GM19238 (cell line): ENCODE data around the gene SLC29A4.
"Not testable (repeated sequence)": the region's sequence is repeated elsewhere in the genome, so short reads cannot be mapped to it uniquely, and the experiment has no call there.

Experiments
- DNase-seq: peaks from one replicate; pipeline ENCODE4 v3.0.0; 2011; ENCODE audit warnings: low spot score; ENCODE audit not compliant: insufficient read length

The SLC29A4 gene

DNA sequence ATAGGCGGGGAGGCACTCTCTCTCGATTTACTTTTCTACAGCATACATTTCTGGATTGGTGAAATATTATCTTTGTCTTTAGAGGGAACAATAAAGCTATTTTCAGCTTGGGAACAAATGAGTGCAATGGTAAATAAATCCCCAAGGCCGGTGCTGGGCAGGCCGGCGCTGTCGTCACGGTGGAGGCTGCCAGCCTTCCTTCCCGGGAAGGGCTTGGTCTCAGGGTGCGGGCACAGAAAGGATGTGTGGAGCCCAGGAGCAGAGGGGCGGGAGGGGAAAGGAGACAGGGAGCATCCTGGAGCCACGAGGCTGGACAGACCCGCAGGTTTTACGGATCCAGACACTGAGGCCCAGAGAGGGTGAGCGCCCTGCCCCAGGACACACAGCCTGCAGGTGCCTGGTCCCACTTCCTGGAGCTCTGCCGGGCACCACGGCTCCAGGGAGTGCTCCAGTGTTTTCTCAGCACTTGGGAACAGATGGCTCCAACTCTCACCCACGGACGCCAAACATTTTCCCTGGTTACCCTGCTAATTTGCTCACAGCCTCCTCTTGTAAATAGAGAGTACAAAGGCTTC is 8.8 kb upstream of the SLC29A4 start:
- not testable (repeated sequence) for DNase-seq

DNA sequence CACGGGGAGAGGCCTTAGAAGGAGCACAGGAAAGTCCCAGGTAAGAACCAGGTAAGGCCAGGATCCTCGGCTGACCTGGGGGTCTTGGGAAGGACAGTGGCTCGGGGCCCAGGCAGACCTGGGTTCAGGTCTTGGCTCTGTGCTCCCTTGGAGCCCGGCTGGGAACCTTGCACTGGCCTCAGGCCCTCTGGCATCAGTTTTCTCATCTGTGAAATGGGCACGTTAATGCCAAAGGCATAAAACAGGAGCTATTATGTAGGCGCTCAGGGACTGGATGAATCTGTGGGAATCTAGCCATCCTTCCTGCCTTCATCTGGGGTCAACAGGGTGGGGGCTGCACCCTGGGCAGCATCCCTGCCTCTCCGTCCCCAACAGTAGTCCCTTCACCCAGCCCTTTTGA is 8.3 kb upstream of the SLC29A4 start:
- no peak for DNase-seq

- DNase-seq, result not testable (repeated sequence)
Observed at GRCh38 chr7:5274985-5275431, 7.7 kb upstream of the SLC29A4 start.

DNA sequence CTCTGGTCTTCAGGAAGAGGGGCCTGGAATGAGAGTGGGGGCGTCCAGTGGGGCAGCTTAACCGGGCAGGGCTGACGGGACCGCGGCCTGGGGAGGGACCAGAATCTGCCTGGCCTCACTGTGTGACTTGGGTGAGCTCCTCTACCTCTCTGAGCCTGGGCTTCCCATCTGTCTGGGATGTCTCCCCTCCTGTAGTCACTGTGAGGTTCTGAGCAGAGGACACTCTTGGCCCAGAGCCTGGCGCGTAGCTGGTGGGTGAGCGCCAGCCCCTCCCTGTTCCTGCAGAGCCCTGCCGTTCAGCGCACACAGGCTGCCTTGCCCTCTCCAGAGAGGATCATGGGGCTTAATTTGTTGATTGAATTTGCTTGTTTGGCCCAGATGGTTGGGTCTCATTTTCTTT is 7.2 kb upstream of the SLC29A4 start:
- DNase-seq, result not testable (repeated sequence)

- DNase-seq, result not testable (repeated sequence)
Observed at GRCh38 chr7:5276123-5276522, 6.6 kb upstream of the SLC29A4 start.

GRCh38 chr7:5276611-5277010 is 6.1 kb upstream of the SLC29A4 start:
- no peak for DNase-seq

DNA sequence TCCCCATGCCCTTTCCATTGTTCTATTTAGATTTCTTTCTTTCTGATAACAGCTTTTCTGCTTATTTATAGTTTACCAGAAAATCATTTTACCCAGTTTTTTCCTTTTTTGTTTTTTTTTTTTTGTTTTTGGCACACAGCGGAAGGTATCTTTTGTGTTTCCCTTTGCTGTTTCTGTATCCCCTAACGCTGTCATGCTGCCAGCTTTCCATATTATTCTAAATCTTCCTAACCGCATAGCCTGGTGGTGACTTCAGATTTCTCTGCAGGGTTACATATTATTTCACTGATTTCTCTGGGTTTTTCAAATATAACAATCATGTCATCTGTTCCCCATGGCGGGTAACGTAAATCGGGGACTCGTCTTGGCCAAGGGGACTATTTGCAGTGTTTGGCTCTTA is 4.0 kb upstream of the SLC29A4 start:
- DNase-seq, result no peak

DNA sequence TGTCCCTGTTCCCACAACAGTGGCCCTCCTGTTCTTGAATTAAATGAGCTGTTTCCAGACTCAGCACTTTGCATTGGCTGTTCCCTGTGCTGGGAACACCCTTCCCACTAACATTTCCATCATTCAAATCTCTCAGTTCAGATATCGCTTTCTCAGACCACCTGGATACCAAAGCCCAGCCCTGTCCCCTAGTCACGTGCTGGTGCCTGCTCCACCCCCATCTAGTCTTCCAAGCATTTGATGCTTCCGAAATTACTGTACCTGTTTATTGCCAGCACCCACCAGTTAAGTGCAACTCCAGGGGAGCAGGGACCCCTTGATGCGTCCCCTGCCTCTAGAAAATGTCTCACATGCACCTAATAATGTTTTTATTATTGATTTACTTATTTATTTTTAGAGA is 3.0 kb upstream of the SLC29A4 start:
- no peak for DNase-seq

DNA sequence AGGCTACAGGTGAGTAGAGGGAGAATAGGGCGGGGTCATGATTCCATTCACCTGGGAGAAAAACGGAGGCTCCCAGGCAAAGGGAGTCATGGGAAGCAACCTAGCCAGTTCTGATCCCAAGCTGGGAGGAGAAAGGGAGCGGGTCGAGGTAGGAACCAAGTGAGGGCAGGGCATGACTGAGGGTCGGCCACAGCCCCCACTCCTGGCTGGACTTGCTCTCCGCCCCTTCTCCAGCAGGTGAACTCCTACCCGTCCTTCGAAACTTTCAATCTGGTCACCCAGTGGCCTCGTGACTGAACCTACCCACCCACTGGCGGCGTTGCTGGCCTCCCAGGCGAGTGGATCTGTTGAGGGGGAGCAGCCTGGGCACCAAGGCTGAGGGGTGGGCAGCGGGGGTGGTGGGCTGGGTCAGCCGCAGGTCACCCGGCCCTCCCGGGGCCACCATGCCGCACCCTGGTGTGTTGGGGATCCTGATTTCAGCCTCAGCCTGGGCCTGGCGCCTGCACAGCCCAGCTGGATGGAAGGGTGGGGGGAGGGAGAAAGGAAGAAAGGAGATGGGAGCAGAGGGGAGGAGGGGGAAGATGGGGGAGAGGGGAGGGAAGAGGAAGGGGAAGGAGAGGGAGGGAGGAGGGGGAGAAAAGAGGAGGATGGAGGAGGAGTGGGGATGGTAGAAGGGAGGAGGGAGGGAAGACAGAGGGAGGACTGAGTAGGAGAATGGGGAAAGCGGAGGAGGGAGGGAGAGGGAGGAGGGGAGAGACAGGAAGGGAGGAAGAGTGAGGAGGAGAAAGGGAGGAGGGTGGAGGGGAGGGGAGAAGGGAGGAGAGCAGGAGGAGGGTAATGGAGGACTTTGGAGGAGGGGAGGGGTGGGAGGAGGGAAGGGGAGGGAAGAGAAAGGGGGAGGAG is 894 bp upstream of the SLC29A4 start:
- not testable (repeated sequence) for DNase-seq

GRCh38 chr7:5283421-5284303 is 919 bp downstream of the SLC29A4 start:
- no peak for DNase-seq

DNA sequence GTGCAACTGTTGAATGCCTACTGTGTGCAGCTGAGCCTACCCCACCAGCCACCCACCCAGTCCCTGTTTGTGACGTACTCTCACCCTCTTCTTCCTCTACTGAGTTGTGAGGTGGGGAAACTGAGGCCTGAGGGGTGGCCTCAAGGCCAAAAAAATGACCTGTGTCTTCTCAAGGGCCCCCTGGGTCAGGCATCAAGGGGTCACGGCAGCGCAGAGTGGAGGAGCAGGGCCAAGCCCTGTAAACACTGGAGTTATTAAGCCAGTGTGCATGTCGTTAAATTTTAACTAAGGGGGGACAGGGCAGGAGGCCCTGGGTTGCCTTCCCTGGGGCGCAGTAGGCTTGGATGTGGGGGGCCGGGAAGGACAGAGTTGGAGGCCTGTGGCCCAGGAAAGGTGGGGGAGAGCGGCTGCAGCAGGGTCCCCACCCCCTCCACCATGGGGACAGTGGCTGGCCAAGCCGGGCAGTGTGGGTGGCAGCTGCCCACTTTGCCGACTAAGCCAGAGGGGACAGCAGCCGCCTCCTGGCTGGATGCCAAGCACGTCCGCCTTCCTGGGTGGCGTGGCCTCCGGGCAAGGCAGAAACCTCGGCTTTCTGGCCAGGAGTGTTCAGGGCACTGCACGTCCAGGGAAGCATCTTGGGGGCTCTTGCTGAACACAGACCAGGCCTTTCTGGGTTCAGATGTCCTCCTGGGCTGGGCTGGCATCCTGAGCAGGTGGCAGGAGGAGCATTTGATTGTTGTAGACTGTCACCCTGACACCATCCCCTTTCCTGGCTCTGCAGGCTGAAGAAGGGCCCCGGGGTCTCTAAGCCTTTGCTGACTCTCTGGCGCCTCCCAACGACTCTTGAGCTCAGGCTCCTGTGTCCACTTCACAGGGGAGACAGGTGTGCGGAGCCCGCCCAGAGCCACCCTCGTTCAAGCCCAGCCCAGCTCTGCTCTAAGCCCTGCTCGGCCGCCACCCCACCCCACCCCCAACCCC is 1.9 kb downstream of the SLC29A4 start:
- peak; percentile 40 for DNase-seq

- no peak for DNase-seq
Observed at GRCh38 chr7:5286933-5287332, 4.2 kb downstream of the SLC29A4 start.

DNA sequence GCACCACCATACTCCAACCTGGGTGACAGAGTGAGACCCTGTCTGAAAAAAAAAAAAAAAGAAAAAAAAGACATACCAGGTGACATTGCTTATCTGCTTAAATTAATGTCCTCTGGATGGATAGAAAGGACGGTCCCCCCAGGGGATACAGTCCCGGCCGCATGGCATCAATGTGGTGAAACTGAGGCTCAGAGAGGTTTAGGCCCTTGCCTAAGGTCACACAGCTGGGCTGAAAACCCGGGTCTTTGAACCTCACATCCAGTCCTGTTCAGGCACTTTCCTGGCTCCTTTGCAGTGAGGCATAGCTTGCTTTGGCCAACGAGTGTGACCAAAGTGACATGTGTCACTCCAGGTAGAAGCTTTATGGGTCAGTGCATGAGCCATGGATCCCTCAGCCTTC is 4.6 kb downstream of the SLC29A4 start:
- not testable (repeated sequence) for DNase-seq

DNA sequence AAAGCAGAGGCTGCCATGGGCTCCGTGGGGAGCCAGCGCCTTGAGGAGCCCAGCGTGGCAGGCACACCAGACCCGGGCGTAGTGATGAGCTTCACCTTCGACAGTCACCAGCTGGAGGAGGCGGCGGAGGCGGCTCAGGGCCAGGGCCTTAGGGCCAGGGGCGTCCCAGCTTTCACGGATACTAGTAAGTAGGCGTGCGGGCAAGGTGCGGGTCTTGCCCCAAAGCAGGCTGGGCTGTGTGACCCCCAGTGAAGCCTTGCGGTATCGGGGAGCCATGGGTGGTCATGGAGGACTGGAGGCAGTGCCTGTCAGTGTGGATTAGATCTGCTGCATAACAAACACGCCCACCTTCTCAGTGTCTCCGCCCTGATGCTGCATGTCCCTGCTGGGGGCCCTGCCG is 5.1 kb downstream of the SLC29A4 start:
- no peak for DNase-seq

DNA sequence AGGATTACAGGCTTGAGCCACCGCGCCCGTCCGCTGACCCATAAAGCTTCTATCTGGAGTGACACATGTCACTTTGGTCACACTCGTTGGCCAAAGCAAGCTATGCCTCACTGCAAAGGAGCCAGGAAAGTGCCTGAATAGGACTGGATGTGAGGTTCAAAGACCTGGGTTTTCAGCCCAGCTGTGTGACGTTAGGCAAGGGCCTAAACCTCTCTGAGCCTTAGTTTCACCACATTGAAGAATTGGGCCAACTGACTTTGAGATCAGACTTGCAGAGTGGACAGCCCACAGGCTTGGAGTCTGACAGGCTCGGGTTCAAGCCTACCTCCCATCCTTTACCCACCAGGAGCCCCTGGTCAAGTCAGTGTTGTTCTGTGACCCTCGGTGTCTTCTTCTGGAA is 5.8 kb downstream of the SLC29A4 start:
- DNase-seq, result not testable (repeated sequence)

GRCh38 chr7:5289355-5289754 is 6.6 kb downstream of the SLC29A4 start:
- no peak for DNase-seq

DNA sequence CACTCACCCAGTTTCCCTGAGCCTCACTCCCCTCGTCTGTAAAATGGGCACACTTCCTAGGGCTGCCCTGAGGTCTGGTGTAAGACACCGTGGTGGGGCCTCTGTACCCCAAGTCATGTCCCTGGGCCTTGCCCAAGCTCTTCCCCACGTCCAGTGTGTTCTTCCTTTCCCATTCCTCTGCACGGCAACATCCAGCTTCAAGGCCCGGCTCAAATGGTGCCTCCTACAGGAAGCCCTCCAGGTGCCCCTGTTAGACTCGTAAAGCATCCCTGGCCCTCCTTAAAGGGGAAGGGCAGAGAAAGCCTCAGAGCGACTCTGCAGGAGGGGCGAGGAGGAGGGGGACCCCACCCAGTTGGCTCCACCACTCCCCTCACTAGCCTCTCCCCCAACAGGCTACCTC is 8.6 kb downstream of the SLC29A4 start:
- DNase-seq, result no peak

DNA sequence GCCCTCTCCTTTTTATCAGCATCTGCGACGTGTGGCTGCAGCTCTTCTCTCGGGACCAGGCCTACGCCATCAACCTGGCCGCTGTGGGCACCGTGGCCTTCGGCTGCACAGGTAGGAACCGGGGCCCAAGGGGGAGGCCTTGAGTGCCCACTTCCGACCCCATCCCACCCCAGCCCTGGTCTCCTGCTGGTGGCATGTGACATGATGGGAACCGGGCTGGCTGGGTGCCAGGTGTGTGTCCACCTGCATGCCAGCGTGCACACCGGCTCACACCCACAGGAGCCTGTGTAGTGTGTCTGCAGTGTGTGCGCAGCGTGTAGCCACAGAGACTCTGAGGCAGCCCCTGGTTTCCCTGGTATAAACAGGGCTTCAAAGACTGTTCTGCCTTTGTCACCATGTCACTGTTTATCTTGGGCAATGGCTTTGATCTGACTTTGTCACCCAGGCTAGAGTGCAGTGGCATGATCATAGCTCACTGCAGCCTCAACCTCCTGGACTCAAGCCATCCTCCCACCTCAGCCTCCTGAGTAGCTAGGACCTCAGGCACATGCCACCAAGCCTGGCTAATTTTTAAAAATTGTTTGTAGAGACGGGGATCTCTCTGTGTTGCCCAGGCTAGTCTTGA is 9.1 kb downstream of the SLC29A4 start:
- not testable (repeated sequence) for DNase-seq

GRCh38 chr7:5294169-5294987 is 11.6 kb downstream of the SLC29A4 start:
- DNase-seq, result no peak
